RWPE2 (cell line): ENCODE data around the gene NELFB.
"Not testable (repeated sequence)": the region's sequence is repeated elsewhere in the genome, so short reads cannot be mapped to it uniquely, and the experiment has no call there.

Source experiments
- ATAC-seq: fragments of 200-7000 bp; cut with Tn5 transposase; 3 replicates; pipeline ENCODE4 v1.9.1; 2021; ENCODE audit warnings: low read depth
- DNase-seq: peaks from one replicate; pipeline ENCODE4 v3.0.0-alpha.2; 2020; ENCODE audit warnings: low spot score
- H3K27ac ChIP-seq: fragments of 450-650 bp; 2 replicates; pipeline ENCODE4 v1.5.1; 2017; ENCODE audit warnings: mild to moderate bottlenecking; ENCODE audit not compliant: poor library complexity, severe bottlenecking
- H3K27me3 ChIP-seq: fragments of 250-450 bp; sonication (Bioruptor Pico); 2 replicates; pipeline ENCODE4 v1.5.1; 2021; ENCODE audit warnings: mild to moderate bottlenecking, moderate library complexity; ENCODE audit not compliant: insufficient read depth, poor library complexity, severe bottlenecking
- H3K36me3 ChIP-seq: fragments of 250-450 bp; sonication (Bioruptor Pico); 2 replicates; pipeline ENCODE4 v1.5.1; 2020; ENCODE audit warnings: low read depth, mild to moderate bottlenecking, moderate library complexity
- H3K4me1 ChIP-seq: fragments of 250-450 bp; sonication (Bioruptor Pico); 2 replicates; pipeline ENCODE4 v1.5.1; 2021; ENCODE audit warnings: mild to moderate bottlenecking, moderate library complexity; ENCODE audit not compliant: insufficient read depth, poor library complexity, severe bottlenecking
- H3K4me3 ChIP-seq: fragments of 250-450 bp; sonication (Bioruptor Pico); 2 replicates; pipeline ENCODE4 v1.5.1; 2021; ENCODE audit warnings: mild to moderate bottlenecking, moderate library complexity; ENCODE audit not compliant: severe bottlenecking
- H3K9me3 ChIP-seq: fragments of 250-450 bp; sonication (Bioruptor Pico); 2 replicates; pipeline ENCODE4 v1.5.1; 2021; ENCODE audit warnings: mild to moderate bottlenecking, moderate library complexity; ENCODE audit not compliant: severe bottlenecking
- TF ChIP-seq, protein P1 (sequence below): fragments of 450-650 bp; IDR thresholded peaks from one replicate; pipeline ENCODE4 v1.5.1; 2017; ENCODE audit warnings: mild to moderate bottlenecking, moderate library complexity; ENCODE audit not compliant: poor library complexity, severe bottlenecking

Gene NELFB

GRCh38 chr9:137235424-137236237 lies 19.5 kb upstream of the NELFB start:
- H3K36me3 ChIP-seq = no peaks in the 10 kb centered on the region
- no peaks in the 10 kb centered on the region for H3K9me3 ChIP-seq
- H3K27me3 ChIP-seq = peaks cover 4% of the 10 kb centered on the region
- ATAC-seq (no peak), DNase-seq (no peak)
- no peaks in the 10 kb centered on the region for H3K4me1 ChIP-seq
- H3K4me3 ChIP-seq = no peak overlapping the region
- TF ChIP-seq, protein P1, sequence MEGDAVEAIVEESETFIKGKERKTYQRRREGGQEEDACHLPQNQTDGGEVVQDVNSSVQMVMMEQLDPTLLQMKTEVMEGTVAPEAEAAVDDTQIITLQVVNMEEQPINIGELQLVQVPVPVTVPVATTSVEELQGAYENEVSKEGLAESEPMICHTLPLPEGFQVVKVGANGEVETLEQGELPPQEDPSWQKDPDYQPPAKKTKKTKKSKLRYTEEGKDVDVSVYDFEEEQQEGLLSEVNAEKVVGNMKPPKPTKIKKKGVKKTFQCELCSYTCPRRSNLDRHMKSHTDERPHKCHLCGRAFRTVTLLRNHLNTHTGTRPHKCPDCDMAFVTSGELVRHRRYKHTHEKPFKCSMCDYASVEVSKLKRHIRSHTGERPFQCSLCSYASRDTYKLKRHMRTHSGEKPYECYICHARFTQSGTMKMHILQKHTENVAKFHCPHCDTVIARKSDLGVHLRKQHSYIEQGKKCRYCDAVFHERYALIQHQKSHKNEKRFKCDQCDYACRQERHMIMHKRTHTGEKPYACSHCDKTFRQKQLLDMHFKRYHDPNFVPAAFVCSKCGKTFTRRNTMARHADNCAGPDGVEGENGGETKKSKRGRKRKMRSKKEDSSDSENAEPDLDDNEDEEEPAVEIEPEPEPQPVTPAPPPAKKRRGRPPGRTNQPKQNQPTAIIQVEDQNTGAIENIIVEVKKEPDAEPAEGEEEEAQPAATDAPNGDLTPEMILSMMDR = no peak
- H3K27ac ChIP-seq = no peak overlapping the region

DNA sequence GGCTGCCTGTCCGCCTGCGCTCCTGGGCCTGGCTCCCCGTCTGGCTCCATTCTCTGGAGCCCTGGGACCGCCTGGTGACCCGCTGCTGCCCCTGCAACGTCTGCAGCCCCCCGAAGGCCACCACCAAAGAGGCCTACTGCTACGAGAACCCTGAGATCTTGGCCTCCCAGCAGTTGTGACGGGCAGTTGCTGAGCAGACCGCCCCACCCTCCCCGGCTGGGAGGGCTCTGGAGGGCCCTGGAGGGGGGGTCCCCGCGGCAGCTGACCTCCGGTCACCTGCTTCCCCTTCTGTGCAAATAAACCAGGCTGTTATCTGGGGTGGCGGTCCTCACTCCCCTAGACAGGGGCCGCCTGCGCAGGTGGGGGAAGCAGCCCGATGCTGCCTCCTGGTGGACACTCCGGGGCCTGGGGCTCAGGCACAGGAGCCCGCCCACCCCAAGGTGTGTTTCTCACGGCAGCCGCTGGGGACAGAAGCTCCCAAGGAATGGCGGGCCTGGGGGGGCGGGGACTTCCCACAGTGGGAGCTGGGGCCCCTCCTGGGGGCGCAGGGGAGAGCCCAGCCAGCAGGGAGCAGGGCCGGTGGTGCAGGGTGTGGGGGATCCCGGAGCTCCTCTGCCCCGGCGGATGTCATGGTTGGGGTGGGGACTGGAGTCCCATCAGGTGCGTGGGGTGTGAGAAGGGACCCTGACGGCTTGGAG lies 18.7 kb upstream of the NELFB start:
- DNase-seq (no peak), ATAC-seq (peak; percentile 37)
- TF ChIP-seq, protein P1 = peak; percentile 97
- no peak overlapping the region for H3K4me3 ChIP-seq
- H3K4me1 ChIP-seq = no peaks in the 10 kb centered on the region
- no peaks in the 10 kb centered on the region for H3K9me3 ChIP-seq
- no peaks in the 10 kb centered on the region for H3K36me3 ChIP-seq
- H3K27me3 ChIP-seq = peaks cover 4% of the 10 kb centered on the region
- H3K27ac ChIP-seq = no peak overlapping the region

DNA sequence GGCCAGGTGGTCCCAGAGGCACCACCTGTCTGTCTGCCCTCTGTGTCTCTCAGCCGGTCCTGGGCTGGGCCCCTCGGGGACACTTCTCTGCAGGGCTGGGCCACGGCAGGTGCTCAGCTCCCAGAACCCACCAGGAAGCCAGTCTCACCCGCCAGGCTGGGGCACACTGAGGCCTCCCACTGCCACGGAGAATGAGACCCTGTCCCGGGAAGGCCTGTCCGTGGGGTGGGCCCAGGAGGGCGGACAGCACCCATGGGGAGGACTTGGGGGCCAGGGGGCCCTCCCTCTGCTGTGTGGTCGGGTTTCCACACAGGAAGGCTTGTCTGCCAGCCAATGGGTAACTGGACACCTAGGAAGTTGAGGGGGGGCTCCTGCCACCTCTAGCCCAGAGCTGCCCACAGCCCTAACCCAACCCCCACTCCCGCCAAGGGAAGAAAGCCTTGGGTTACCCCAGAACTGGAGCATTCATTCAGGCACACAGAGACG lies 18.1 kb upstream of the NELFB start:
- Histone ChIP-seq H3K4me1 (no peaks in the 10 kb centered on the region), H3K4me3 (no peak overlapping the region), H3K27me3 (peaks cover 4% of the 10 kb centered on the region), H3K27ac (no peak overlapping the region), H3K36me3 (peaks cover 5% of the 10 kb centered on the region), H3K9me3 (no peaks in the 10 kb centered on the region)
- DNase-seq (no peak), ATAC-seq (no peak)
- TF ChIP-seq, protein P1 = no peak

GRCh38 chr9:137237759-137238726 lies 17.1 kb upstream of the NELFB start:
- Histone ChIP-seq H3K27me3 (peaks cover 4% of the 10 kb centered on the region), H3K9me3 (no peaks in the 10 kb centered on the region), H3K27ac (no peak overlapping the region), H3K4me3 (no peak overlapping the region), H3K4me1 (peaks cover 4% of the 10 kb centered on the region), H3K36me3 (peaks cover 15% of the 10 kb centered on the region)
- TF ChIP-seq, protein P1 = no peak
- DNase-seq (no peak), ATAC-seq (no peak)

- H3K36me3 ChIP-seq = peaks cover 25% of the 10 kb centered on the region
- DNase-seq, H3K4me1 ChIP-seq, H3K27me3 ChIP-seq, ATAC-seq, H3K9me3 ChIP-seq: not testable (repeated sequence)
- peak overlapping the region; percentile 48 for H3K4me3 ChIP-seq
- peak overlapping the region; percentile 91 for H3K27ac ChIP-seq
These were observed 15.5 kb upstream of the NELFB start for GRCh38 chr9:137239541-137240200.
